Stomach smooth muscle (tissue), 2 donors: ENCODE results near the gene JAG1.

Experiments
- H3K27ac ChIP-seq: one replicate; pipeline ENCODE4 v1.7.0; 2013; ENCODE audit warnings: mild to moderate bottlenecking, low read length, inconsistent platforms
- H3K27me3 ChIP-seq, 2 donors: one replicate each; pipeline ENCODE4 v1.7.0; 2013; ENCODE audit warnings: low read length in 2 of 2; ENCODE audit not compliant: insufficient read depth in 2 of 2, control insufficient read depth in 1 of 2
- H3K36me3 ChIP-seq, 2 donors: one replicate each; pipeline ENCODE4 v1.7.0; 2013; ENCODE audit warnings: low read length in 2 of 2; ENCODE audit not compliant: control insufficient read depth in 2 of 2, insufficient read depth in 2 of 2
- H3K4me1 ChIP-seq: one replicate; pipeline ENCODE4 v1.7.0; 2013; ENCODE audit warnings: low read length; ENCODE audit not compliant: control insufficient read depth, insufficient read depth
- H3K4me3 ChIP-seq, 2 donors: one replicate each; pipeline ENCODE4 v1.7.0; 2013; ENCODE audit warnings: low read length in 2 of 2
- H3K9ac ChIP-seq, 2 donors: one replicate each; pipeline ENCODE4 v1.7.0; 2013; ENCODE audit warnings: low read length in 2 of 2, mild to moderate bottlenecking in 1 of 2
- H3K9me3 ChIP-seq, 2 donors: one replicate each; pipeline ENCODE4 v1.7.0; 2013; ENCODE audit warnings: low read length in 2 of 2; ENCODE audit not compliant: control insufficient read depth in 2 of 2
- donor health status: healthy.
- donor health status: Pancreatic carcinoma.

JAG1 gene

GRCh38 chr20:10652185-10652584 lies 21.6 kb downstream of the JAG1 start:
- peak overlapping the region; percentile 43 for H3K27ac ChIP-seq
- H3K4me3 ChIP-seq, result peak overlapping the region in 1 of 2 donors; percentile 22
- no peaks in the 10 kb centered on the region for H3K27me3 ChIP-seq
- no peak overlapping the region for H3K9ac ChIP-seq
- peaks cover 51% of the 10 kb centered on the region for H3K4me1 ChIP-seq
- H3K36me3 ChIP-seq, result peaks cover 34 to 54% of the 10 kb centered on the region in 2 donors
- no peaks in the 10 kb centered on the region for H3K9me3 ChIP-seq

GRCh38 chr20:10651227-10651990 lies 22.4 kb downstream of the JAG1 start:
- Histone ChIP-seq H3K9ac (peak overlapping the region in 1 of 2 donors; percentile 26), H3K27ac (peak overlapping the region; percentile 43), H3K4me1 (peaks cover 45% of the 10 kb centered on the region), H3K9me3 (no peaks in the 10 kb centered on the region), H3K27me3 (no peaks in the 10 kb centered on the region), H3K36me3 (peaks cover 38 to 59% of the 10 kb centered on the region in 2 donors), H3K4me3 (no peak overlapping the region)

- Histone ChIP-seq H3K36me3 (peaks cover 52 to 69% of the 10 kb centered on the region in 2 donors), H3K4me3 (no peak overlapping the region), H3K9me3 (no peaks in the 10 kb centered on the region), H3K4me1 (peaks cover 31% of the 10 kb centered on the region), H3K27ac (no peak overlapping the region), H3K27me3 (no peaks in the 10 kb centered on the region), H3K9ac (no peak overlapping the region)
Measured at GRCh38 chr20:10649797-10650160, 24.0 kb downstream of the JAG1 start.

GRCh38 chr20:10649080-10649796 lies 24.6 kb downstream of the JAG1 start:
- Histone ChIP-seq H3K27ac (no peak overlapping the region), H3K27me3 (no peaks in the 10 kb centered on the region), H3K4me1 (peaks cover 26% of the 10 kb centered on the region), H3K9me3 (no peaks in the 10 kb centered on the region), H3K4me3 (no peak overlapping the region), H3K9ac (no peak overlapping the region), H3K36me3 (peaks cover 58 to 72% of the 10 kb centered on the region in 2 donors)

- no peak overlapping the region for H3K4me3 ChIP-seq
- peaks cover 64 to 78% of the 10 kb centered on the region in 2 donors for H3K36me3 ChIP-seq
- no peak overlapping the region for H3K9ac ChIP-seq
- no peaks in the 10 kb centered on the region for H3K9me3 ChIP-seq
- H3K27ac ChIP-seq, result no peak overlapping the region
- peaks cover 26% of the 10 kb centered on the region for H3K4me1 ChIP-seq
- no peaks in the 10 kb centered on the region for H3K27me3 ChIP-seq
Measured at GRCh38 chr20:10648651-10649050, 25.1 kb downstream of the JAG1 start.

GRCh38 chr20:10647909-10648308 lies 25.9 kb downstream of the JAG1 start:
- peaks cover 70 to 84% of the 10 kb centered on the region in 2 donors for H3K36me3 ChIP-seq
- no peak overlapping the region for H3K27ac ChIP-seq
- H3K4me1 ChIP-seq, result peaks cover 27% of the 10 kb centered on the region
- no peaks in the 10 kb centered on the region for H3K9me3 ChIP-seq
- no peak overlapping the region for H3K4me3 ChIP-seq
- H3K27me3 ChIP-seq, result no peaks in the 10 kb centered on the region
- H3K9ac ChIP-seq, result no peak overlapping the region

- Histone ChIP-seq H3K9me3 (no peaks in the 10 kb centered on the region), H3K27me3 (no peaks in the 10 kb centered on the region), H3K4me1 (peaks cover 22% of the 10 kb centered on the region), H3K9ac (no peak overlapping the region), H3K27ac (no peak overlapping the region), H3K36me3 (peaks cover 70 to 86% of the 10 kb centered on the region in 2 donors), H3K4me3 (no peak overlapping the region)
Measured at GRCh38 chr20:10647471-10647870, 26.3 kb downstream of the JAG1 start.

- Histone ChIP-seq H3K4me1 (peaks cover 19% of the 10 kb centered on the region), H3K27ac (no peak overlapping the region), H3K36me3 (peaks cover 76 to 91% of the 10 kb centered on the region in 2 donors), H3K9me3 (no peaks in the 10 kb centered on the region), H3K9ac (no peak overlapping the region), H3K27me3 (no peaks in the 10 kb centered on the region), H3K4me3 (no peak overlapping the region)
Measured at GRCh38 chr20:10646886-10647420, 26.8 kb downstream of the JAG1 start.

- Histone ChIP-seq H3K4me3 (no peak overlapping the region), H3K27ac (no peak overlapping the region), H3K9me3 (no peaks in the 10 kb centered on the region), H3K4me1 (peaks cover 10% of the 10 kb centered on the region), H3K27me3 (no peaks in the 10 kb centered on the region), H3K9ac (no peak overlapping the region), H3K36me3 (peaks cover 78 to 92% of the 10 kb centered on the region in 2 donors)
Measured at GRCh38 chr20:10646006-10646405, 27.8 kb downstream of the JAG1 start.

GRCh38 chr20:10645205-10645570 lies 28.6 kb downstream of the JAG1 start:
- Histone ChIP-seq H3K9me3 (no peaks in the 10 kb centered on the region), H3K27me3 (no peaks in the 10 kb centered on the region), H3K9ac (no peak overlapping the region), H3K27ac (no peak overlapping the region), H3K36me3 (peaks cover 84 to 93% of the 10 kb centered on the region in 2 donors), H3K4me3 (no peak overlapping the region), H3K4me1 (peaks cover 9% of the 10 kb centered on the region)
